HT1080 (cell line): ENCODE measurements around the gene EIF3M. TPM values are rescaled to one million over a fixed set of nuclear protein-coding genes. Genes with fewer than 3 reads are reported as not detected.
"Not testable (repeated sequence)": the region's sequence is repeated elsewhere in the genome, so short reads cannot be mapped to it uniquely, and the experiment has no call there.

Experiments used
- DNase-seq: peaks from one replicate; pipeline ENCODE4 v3.0.0-alpha.2; 2015; ENCODE audit warnings: low read depth
- total RNA-seq: library from RNA; depleted of rRNA; stranded (reverse); fragments of >200 nt; shearing (Covaris generic); gene quantifications from 2 replicates; pipeline ENCODE4 v1.2.3, GENCODE V29; 2014; rRNA removed

The EIF3M gene
- total RNA-seq, 1 experiment from 2014 or later: 829 TPM

DNA sequence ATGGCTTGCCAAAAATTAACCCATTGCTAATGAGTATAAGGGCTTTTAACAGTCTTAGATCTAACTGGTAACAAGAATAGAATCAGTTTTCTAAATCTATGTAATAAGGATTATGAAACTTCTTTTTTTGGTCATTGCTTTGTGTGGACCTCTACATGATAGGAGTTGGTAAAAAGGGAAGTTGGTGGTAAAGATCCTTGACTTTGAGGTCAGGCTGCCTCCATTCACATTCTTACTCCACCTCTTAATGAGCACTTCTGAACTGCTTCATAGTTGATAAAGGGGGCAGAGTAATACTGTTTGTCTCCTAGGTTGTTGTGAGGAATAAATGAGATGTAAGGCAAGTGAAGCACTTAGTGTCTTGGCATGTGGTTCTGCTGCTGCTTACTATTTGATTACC lies 10.6 kb downstream of the EIF3M start:
- DNase-seq: no peak

DNA sequence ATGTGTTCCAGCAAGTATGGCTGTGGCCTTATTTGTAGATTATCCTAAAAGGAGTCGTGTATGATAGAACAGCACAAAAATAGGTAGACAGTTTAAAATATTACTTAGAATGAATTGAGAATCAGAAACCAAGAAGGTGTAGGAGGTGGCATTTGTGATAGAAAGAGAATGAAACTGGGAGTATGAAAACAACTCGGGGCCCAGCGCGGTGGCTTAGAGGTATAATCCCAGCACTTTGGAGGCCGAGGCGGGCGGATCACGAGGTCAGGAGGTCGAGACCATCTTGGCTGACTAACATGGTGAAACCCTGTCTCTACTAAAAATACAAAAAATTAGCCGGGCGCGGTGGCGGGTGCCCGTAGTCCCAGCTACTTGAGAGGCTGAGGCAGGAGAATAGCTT lies 12.5 kb downstream of the EIF3M start:
- DNase-seq: not testable (repeated sequence)

DNA sequence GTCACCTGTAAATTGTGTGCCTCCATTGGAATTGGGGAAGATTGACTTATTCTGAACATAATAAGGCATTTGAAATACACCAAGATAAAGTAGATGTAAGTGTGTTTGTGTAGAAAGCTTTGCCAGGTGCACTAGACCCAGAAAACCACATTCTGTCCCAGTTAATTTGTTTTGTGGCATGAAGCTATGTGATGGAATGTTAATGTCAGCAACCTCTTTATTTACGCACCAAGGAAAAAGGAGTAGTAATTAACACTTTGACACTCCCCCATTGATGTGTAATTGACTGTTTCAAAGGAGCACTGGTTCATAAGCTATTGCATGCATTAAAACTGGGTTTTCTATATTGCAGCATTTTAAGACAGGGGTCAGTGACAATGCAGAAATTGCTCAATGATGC lies 14.3 kb downstream of the EIF3M start:
- DNase-seq: no peak

- no peak for DNase-seq
Observed at GRCh38 chr11:32602657-32603415, 19.2 kb downstream of the EIF3M start.

DNA sequence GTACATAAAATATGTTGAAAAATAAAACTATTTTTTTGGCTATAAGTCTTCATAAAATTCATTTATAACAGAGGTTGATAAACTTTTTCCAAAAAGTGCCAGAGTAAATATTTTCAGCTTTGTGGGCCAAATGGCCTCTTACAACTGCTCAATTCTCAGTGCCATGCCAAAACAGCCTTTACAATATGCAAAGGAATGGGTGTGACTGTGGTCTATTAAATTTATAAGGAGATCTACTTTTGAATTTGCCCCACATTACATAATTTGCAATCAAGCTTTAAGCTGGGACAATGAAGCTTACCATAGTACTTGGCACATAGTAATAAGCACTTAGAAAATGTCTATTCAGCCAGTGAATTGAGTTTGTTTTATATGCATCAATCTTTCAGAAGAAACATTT lies 22.6 kb downstream of the EIF3M start:
- DNase-seq: no peak

DNA sequence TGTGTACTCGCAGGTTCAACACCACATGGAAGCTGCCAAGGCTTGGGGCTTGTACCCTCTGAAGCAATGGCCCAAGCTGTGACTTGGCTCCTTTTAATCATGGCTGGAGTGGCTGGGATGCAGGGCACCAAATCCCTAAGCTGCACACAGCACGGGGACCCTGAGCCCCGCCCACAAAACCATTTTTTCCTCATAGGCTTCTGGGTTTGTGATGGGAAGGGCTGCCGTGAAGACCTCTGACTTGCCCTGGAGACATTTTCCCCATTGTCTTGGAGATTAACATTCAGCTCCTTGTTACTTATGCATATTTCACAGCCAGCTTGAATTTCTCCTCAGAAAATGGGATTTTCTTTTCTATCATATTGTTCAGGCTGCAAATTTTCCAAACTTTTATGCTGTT lies 25.2 kb downstream of the EIF3M start:
- not testable (repeated sequence) for DNase-seq

- no peak for DNase-seq
Observed at GRCh38 chr11:32610797-32611352, 27.2 kb downstream of the EIF3M start.

- DNase-seq: no peak
Observed at GRCh38 chr11:32613500-32614151, 30.0 kb downstream of the EIF3M start.

GRCh38 chr11:32615422-32615821 lies 31.8 kb downstream of the EIF3M start:
- no peak for DNase-seq

GRCh38 chr11:32616903-32617302 lies 33.3 kb downstream of the EIF3M start:
- DNase-seq: no peak

DNA sequence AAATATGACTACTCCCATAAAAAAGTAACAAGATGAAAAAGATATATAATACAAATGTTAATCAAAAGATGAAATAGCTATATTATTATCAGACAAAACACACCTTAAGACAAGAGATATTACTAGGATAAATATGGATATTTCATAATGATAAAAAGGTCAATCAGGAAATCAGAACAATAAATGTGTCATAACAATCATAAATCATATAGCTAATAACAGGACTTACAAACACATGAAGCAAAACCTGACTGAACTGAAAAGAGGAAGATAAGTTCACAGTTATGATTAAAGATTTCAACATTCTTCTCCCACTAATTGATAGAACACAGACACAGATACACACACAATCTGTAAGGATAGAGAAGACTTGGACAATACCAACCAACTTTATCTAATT lies 47.2 kb downstream of the EIF3M start:
- no peak for DNase-seq

DNA sequence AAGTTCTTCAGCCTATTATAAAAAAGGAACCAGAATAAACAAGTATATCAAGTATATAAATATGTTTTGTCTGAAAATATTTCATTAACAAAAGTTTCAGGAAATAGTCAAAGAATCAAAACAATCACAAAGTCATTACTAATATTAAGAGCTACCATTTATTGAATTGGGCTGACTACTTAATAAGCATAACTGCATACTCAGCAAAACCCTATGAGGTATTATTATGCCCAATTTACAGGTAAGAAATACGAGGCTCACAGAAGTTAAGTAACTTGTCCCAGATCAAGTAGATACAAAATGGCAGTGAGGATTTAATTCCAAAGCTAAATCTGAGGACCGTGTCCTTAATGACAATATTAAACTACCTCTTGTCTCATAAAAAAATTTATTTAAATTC lies 52.2 kb downstream of the EIF3M start:
- no peak for DNase-seq

DNA sequence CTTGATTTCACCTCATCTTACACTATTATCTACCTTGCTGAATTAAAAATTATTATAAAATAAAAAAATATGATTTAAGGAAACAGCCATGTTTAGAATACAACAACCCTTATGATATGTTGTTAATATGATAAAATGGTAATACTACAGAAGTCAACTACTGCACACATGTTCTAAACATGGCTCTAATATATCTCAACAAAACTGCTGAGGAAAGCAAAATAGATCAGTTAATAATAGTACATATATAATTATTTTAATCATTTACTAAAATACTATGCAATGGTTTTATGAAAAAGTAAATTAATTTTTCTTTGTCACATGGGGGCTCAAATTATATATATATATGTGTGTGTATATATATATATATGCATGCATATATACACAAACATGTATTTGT lies 57.7 kb downstream of the EIF3M start:
- no peak for DNase-seq

DNA sequence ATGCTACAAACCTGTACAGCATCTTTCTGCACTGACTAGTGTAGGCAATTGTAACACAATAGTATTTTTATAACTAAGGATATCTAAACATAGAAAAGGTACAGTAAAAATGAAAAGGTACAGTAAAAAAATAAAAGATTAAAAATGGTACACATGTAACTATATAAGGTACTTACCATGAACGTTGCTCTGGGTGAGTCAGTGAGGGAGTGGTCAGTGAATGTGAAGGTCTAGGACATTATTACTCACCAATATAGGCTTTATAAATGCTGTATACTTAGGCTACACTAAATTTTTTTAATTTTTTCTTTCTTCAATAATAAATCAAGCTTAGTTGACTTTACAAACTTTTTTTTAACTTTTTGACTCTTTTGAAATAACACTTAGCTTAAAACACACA lies 59.9 kb downstream of the EIF3M start:
- DNase-seq: peak; percentile 55

Other genes starting within 250 kb of the EIF3M start
- 4.4 and 9.6 TPM in 2 replicates for gene WT1, start 148.3 kb upstream of the EIF3M start, total RNA-seq
- 0.03 TPM in 1 of 2 replicates, not detected in the other for gene CCDC73, start 210.8 kb downstream of the EIF3M start, total RNA-seq
- 0.33 and 0.35 TPM in 2 replicates for gene PRRG4, start 246.1 kb downstream of the EIF3M start, total RNA-seq